Mesendoderm (in vitro differentiated cells): ENCODE results near the gene RASGRF1.

ENCODE experiments used
- DNase-seq: peaks from one replicate; pipeline ENCODE4 v3.0.0; 2013
- H2AK5ac ChIP-seq: 2 replicates; pipeline ENCODE4 v1.6.1; 2013; ENCODE audit warnings: low read length, inconsistent platforms
- H2BK120ac ChIP-seq: 2 replicates; pipeline ENCODE4 v1.6.1; 2013; ENCODE audit warnings: low read depth, mild to moderate bottlenecking, low read length, moderate library complexity, mixed read lengths
- H2BK15ac ChIP-seq: replicated peaks from 2 replicates; pipeline ENCODE4 v1.6.1; 2013; ENCODE audit warnings: low read depth, mild to moderate bottlenecking, moderate library complexity
- H2BK5ac ChIP-seq: 2 replicates; pipeline ENCODE4 v1.6.1; 2013; ENCODE audit warnings: low read length, inconsistent platforms
- H3K18ac ChIP-seq: 2 replicates; pipeline ENCODE4 v1.6.1; 2013; ENCODE audit warnings: mild to moderate bottlenecking, low read length, mixed read lengths
- H3K23ac ChIP-seq: one replicate; pipeline ENCODE4 v1.6.1; 2013; ENCODE audit warnings: low read length
- H3K27ac ChIP-seq: 2 replicates; pipeline ENCODE4 v1.5.1; 2013; ENCODE audit warnings: low read depth, mild to moderate bottlenecking, inconsistent platforms, low read length, moderate library complexity
- H3K27me3 ChIP-seq: 2 replicates; pipeline ENCODE4 v1.6.1; 2013; ENCODE audit warnings: low read length, control low read depth, mild to moderate bottlenecking, inconsistent platforms; ENCODE audit not compliant: insufficient read depth, poor library complexity
- H3K36me3 ChIP-seq: 2 replicates; pipeline ENCODE4 v1.6.1; 2013; ENCODE audit warnings: low read length, inconsistent platforms; ENCODE audit not compliant: control insufficient read depth, insufficient read depth
- H3K4ac ChIP-seq: one replicate; pipeline ENCODE4 v1.6.1; 2013; ENCODE audit warnings: low read depth, mild to moderate bottlenecking, low read length, moderate library complexity
- H3K4me1 ChIP-seq: 2 replicates; pipeline ENCODE4 v1.6.1; 2013; ENCODE audit warnings: low read depth, low read length, inconsistent platforms; ENCODE audit not compliant: control insufficient read depth
- H3K4me2 ChIP-seq: 2 replicates; pipeline ENCODE4 v1.6.1; 2013; ENCODE audit warnings: low read length
- H3K4me3 ChIP-seq: 2 replicates; pipeline ENCODE4 v1.5.1; 2013; ENCODE audit warnings: mild to moderate bottlenecking, low read length
- H3K56ac ChIP-seq: one replicate; pipeline ENCODE4 v1.6.1; 2013; ENCODE audit warnings: low read length
- H3K79me1 ChIP-seq: 2 replicates; pipeline ENCODE4 v1.6.1; 2013; ENCODE audit warnings: low read length, inconsistent platforms
- H3K79me2 ChIP-seq: 2 replicates; pipeline ENCODE4 v1.6.1; 2013; ENCODE audit warnings: mild to moderate bottlenecking, low read length; ENCODE audit not compliant: control insufficient read depth, insufficient read depth
- H3K9ac ChIP-seq: 2 replicates; pipeline ENCODE4 v1.6.1; 2013; ENCODE audit warnings: low read length, inconsistent platforms
- H4K5ac ChIP-seq: one replicate; pipeline ENCODE4 v1.6.1; 2013; ENCODE audit warnings: low read length
- H4K8ac ChIP-seq: one replicate; pipeline ENCODE4 v1.6.1; 2013; ENCODE audit warnings: low read depth, mild to moderate bottlenecking, control low read depth, low read length, moderate library complexity
- WGBS: extraction: QIAGEN DNeasy Blood & Tissue Kit; methylation state at CpG from one replicate; pipeline ENCODE4 v1.1.7; 2013; ENCODE audit warnings: low lambda C conversion rate, missing lambda C conversion rate; ENCODE audit not compliant: insufficient coverage; ENCODE audit errors: extremely low coverage; 5-methylcytosine and 5-hydroxymethylcytosine counted together

RASGRF1 gene

DNA sequence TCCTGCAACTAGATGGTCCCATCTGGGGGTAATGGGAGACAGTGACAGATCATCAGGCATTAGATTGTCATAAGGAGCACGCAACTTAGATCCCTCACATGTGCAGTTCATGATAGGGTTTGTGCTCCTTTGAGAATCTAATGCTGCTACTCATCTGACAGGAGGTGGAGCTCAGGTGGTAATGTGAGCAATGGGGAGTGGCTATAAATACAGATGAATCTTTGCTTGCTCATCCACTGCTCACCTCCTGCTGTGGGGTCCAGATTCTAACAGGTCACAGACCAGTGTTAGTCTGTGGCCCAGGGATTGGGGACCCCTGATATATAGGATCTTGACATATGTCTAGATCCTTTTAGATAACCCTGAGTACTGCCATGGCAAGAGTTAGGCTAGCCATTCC is 52.7 kb downstream of the RASGRF1 start:
- H3K4me2 ChIP-seq = no peak overlapping the region
- WGBS = no CpG with 5 or more reads among the region's 1 CpG
- no peak overlapping the region for H3K4me3 ChIP-seq
- DNase-seq = no peak
- H3K18ac ChIP-seq = no peak overlapping the region
- H3K56ac ChIP-seq = no peak overlapping the region
- no peaks in the 10 kb centered on the region for H3K79me1 ChIP-seq
- H3K27ac ChIP-seq = no peak overlapping the region
- no peak overlapping the region for H3K23ac ChIP-seq
- H2BK120ac ChIP-seq = no peak overlapping the region
- H2BK5ac ChIP-seq = no peak overlapping the region
- no peak overlapping the region for H2AK5ac ChIP-seq
- H3K9ac ChIP-seq = no peak overlapping the region
- H4K5ac ChIP-seq = no peak overlapping the region
- H3K4ac ChIP-seq = no peak overlapping the region
- H3K4me1 ChIP-seq = no peaks in the 10 kb centered on the region
- no peak overlapping the region for H4K8ac ChIP-seq
- H3K79me2 ChIP-seq = no peaks in the 10 kb centered on the region
- H2BK15ac ChIP-seq = no peak overlapping the region
- H3K27me3 ChIP-seq = no peaks in the 10 kb centered on the region
- H3K36me3 ChIP-seq = no peaks in the 10 kb centered on the region

DNA sequence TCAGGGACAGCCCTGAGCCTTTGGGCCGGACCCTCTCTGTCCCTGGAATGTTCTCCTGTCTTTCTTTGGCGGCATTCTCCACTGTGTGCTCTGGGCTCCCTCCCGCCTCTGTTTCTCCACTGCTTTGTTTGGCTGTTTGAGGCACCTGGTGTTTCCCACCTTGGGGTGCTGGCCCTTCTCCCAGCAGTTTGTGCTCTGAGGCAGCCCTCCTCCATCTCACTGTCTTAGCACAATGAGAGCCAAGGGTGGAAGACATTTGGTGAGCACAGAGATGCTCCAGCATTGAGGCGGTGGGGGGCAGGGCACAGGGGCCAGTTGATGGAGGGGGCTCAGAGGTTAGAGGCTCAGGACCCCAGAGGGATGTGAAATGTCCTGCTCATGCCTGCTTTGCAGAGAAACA is 54.3 kb downstream of the RASGRF1 start:
- WGBS = no CpG with 5 or more reads among the region's 4 CpGs
- no peaks in the 10 kb centered on the region for H3K79me1 ChIP-seq
- no peak overlapping the region for H3K4me2 ChIP-seq
- H3K18ac ChIP-seq = no peak overlapping the region
- H2BK15ac ChIP-seq = no peak overlapping the region
- no peak overlapping the region for H2BK5ac ChIP-seq
- H3K56ac ChIP-seq = no peak overlapping the region
- no peak overlapping the region for H3K4me3 ChIP-seq
- no peak overlapping the region for H4K5ac ChIP-seq
- H3K9ac ChIP-seq = no peak overlapping the region
- no peak overlapping the region for H4K8ac ChIP-seq
- no peak for DNase-seq
- H3K4me1 ChIP-seq = no peaks in the 10 kb centered on the region
- no peak overlapping the region for H2BK120ac ChIP-seq
- H3K4ac ChIP-seq = no peak overlapping the region
- no peaks in the 10 kb centered on the region for H3K27me3 ChIP-seq
- no peak overlapping the region for H3K23ac ChIP-seq
- no peaks in the 10 kb centered on the region for H3K36me3 ChIP-seq
- no peak overlapping the region for H3K27ac ChIP-seq
- H3K79me2 ChIP-seq = no peaks in the 10 kb centered on the region
- no peak overlapping the region for H2AK5ac ChIP-seq

DNA sequence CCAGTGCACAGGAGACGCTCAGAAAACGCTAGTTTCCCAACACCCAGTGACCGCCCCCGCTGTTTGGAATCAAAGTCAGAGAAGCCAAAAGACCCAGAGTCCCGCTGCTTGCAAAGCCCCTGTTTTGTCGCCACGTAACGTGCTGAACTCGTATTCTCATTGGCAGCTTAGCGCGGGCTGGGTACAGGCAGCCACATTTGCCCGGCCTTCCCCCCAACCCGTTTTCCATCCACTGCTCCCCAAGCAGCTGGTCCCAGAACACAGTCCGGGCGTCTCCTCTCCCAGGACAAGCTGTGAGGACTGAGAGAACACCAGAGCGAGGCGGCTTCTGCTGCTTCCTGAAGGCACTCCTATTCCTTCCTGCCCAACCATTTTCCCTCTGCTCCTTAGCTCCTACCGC is 54.8 kb downstream of the RASGRF1 start:
- no peaks in the 10 kb centered on the region for H3K27me3 ChIP-seq
- no peak overlapping the region for H2BK15ac ChIP-seq
- WGBS = no CpG with 5 or more reads among the region's 18 CpGs
- no peaks in the 10 kb centered on the region for H3K36me3 ChIP-seq
- no peak overlapping the region for H4K5ac ChIP-seq
- no peak overlapping the region for H3K9ac ChIP-seq
- H2BK5ac ChIP-seq = no peak overlapping the region
- H3K56ac ChIP-seq = no peak overlapping the region
- no peak overlapping the region for H3K27ac ChIP-seq
- H2BK120ac ChIP-seq = no peak overlapping the region
- no peak overlapping the region for H3K4ac ChIP-seq
- DNase-seq = no peak
- no peaks in the 10 kb centered on the region for H3K79me1 ChIP-seq
- H4K8ac ChIP-seq = no peak overlapping the region
- no peaks in the 10 kb centered on the region for H3K4me1 ChIP-seq
- no peak overlapping the region for H3K4me2 ChIP-seq
- no peak overlapping the region for H3K18ac ChIP-seq
- no peak overlapping the region for H3K4me3 ChIP-seq
- no peak overlapping the region for H3K23ac ChIP-seq
- no peaks in the 10 kb centered on the region for H3K79me2 ChIP-seq
- H2AK5ac ChIP-seq = no peak overlapping the region

DNA sequence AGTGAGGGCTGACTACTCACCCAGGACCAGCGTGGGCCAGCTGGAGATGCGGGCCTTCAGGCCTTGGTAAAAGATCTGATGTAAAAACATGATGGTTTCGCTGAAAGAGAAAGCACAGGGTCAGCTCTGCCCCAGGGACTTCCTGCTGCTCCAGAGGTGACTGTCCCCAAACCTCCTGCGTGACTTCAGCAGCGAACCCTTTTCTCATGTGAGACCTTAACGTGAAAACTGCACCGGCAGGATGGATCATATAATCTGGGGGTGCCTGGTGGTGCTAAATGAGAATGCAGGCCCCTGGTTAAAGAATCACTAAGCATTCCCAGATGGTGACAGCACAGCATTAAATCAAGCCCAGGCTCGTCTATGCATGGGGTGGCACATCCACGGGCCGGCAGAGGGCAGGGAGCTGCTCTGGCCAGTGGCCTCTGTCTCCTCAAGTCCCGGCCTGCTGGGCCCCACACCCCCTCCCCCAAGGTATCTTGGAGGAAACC is 55.4 kb downstream of the RASGRF1 start:
- Histone ChIP-seq H3K27me3 (no peaks in the 10 kb centered on the region), H3K27ac (no peak overlapping the region), H4K5ac (no peak overlapping the region), H3K23ac (no peak overlapping the region), H3K4me1 (no peaks in the 10 kb centered on the region), H3K18ac (no peak overlapping the region), H3K4me2 (no peak overlapping the region), H2BK5ac (no peak overlapping the region), H4K8ac (no peak overlapping the region), H3K4ac (no peak overlapping the region), H3K9ac (no peak overlapping the region), H2BK120ac (no peak overlapping the region), H3K36me3 (no peaks in the 10 kb centered on the region), H2AK5ac (no peak overlapping the region), H2BK15ac (no peak overlapping the region), H3K79me1 (no peaks in the 10 kb centered on the region), H3K79me2 (no peaks in the 10 kb centered on the region), H3K4me3 (no peak overlapping the region), H3K56ac (peak overlapping the region; percentile 1)
- WGBS = no CpG with 5 or more reads among the region's 11 CpGs
- peak; percentile 77 for DNase-seq

DNA sequence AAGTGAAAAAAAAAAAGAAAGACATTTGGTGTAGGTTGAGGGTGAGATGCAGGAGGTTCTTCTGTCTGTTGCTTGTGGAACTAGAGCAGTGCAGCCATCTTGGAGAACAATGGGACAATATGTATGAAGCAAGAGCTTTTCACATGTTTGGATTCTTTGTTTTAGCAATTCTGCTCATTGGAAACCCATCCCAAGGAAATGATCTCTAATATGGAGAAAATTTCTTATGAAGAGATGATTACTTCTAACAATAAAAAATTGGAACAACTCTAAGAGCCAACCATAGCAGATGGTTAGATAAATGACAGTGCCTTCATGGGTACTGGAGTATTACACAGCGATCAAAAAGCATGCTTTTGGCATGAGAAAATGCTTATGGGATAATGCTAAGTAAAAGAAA is 56.3 kb downstream of the RASGRF1 start:
- H2BK15ac ChIP-seq = no peak overlapping the region
- WGBS = no CpG with 5 or more reads among the region's 1 CpG
- no peak overlapping the region for H3K18ac ChIP-seq
- H3K4ac ChIP-seq = no peak overlapping the region
- no peaks in the 10 kb centered on the region for H3K4me1 ChIP-seq
- H3K27ac ChIP-seq = no peak overlapping the region
- no peak for DNase-seq
- H3K56ac ChIP-seq = no peak overlapping the region
- H2BK120ac ChIP-seq = no peak overlapping the region
- no peak overlapping the region for H4K8ac ChIP-seq
- no peak overlapping the region for H3K9ac ChIP-seq
- no peak overlapping the region for H3K23ac ChIP-seq
- no peak overlapping the region for H3K4me2 ChIP-seq
- no peaks in the 10 kb centered on the region for H3K36me3 ChIP-seq
- no peaks in the 10 kb centered on the region for H3K79me1 ChIP-seq
- no peak overlapping the region for H3K4me3 ChIP-seq
- no peak overlapping the region for H2BK5ac ChIP-seq
- H3K27me3 ChIP-seq = no peaks in the 10 kb centered on the region
- no peak overlapping the region for H2AK5ac ChIP-seq
- H4K5ac ChIP-seq = no peak overlapping the region
- H3K79me2 ChIP-seq = no peaks in the 10 kb centered on the region

DNA sequence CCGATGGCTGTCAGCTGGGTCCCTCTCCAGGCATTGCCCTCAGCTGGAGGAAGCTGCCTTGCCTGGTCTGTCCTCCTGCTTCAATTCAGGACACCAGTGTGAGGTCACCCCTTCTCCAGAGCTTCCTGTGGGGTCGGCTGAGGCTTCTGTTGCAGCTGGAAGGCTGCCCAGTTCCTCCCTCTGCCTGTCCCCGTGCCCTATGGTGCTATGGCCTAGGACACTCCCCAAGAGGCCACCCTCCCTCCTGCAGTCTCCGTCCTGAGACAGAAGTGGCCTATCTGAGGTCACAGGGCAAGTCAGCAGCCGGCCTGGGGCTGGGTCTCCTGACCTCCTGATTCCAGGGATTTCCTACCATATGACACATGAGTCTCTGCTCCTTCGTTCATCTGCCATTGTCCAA is 57.9 kb downstream of the RASGRF1 start:
- no peak overlapping the region for H3K4me3 ChIP-seq
- no peak overlapping the region for H4K5ac ChIP-seq
- H2BK120ac ChIP-seq = no peak overlapping the region
- H3K27ac ChIP-seq = no peak overlapping the region
- WGBS = no CpG with 5 or more reads among the region's 6 CpGs
- H3K18ac ChIP-seq = no peak overlapping the region
- no peak for DNase-seq
- H2BK15ac ChIP-seq = no peak overlapping the region
- H3K23ac ChIP-seq = no peak overlapping the region
- no peak overlapping the region for H3K4me2 ChIP-seq
- no peaks in the 10 kb centered on the region for H3K36me3 ChIP-seq
- no peak overlapping the region for H3K9ac ChIP-seq
- no peaks in the 10 kb centered on the region for H3K79me2 ChIP-seq
- H3K79me1 ChIP-seq = no peaks in the 10 kb centered on the region
- no peak overlapping the region for H3K56ac ChIP-seq
- H3K27me3 ChIP-seq = no peaks in the 10 kb centered on the region
- no peak overlapping the region for H2AK5ac ChIP-seq
- no peak overlapping the region for H2BK5ac ChIP-seq
- H3K4ac ChIP-seq = no peak overlapping the region
- no peaks in the 10 kb centered on the region for H3K4me1 ChIP-seq
- no peak overlapping the region for H4K8ac ChIP-seq
